Measurements from ENCODE around the gene KATNB1.

The KATNB1 gene

GRCh38 chr16:57735755-57736418 lies at the start of gene KATNB1:
Gene KATNB1, plus strand, starts transcription at chr16:57735770. Its CDS starts 1,474 bp downstream, at chr16:57737244.
- DNase-seq, result no peak

GRCh38 chr16:57686577-57686976 lies 49.0 kb upstream of the KATNB1 start:
- no peak for DNase-seq

- DNase-seq, result no peak
Observed at GRCh38 chr16:57687363-57687929, 48.1 kb upstream of the KATNB1 start.

GRCh38 chr16:57688487-57688986 lies 47.0 kb upstream of the KATNB1 start:
- no peak for DNase-seq

- no peak for DNase-seq
Observed at GRCh38 chr16:57688987-57689761, 46.4 kb upstream of the KATNB1 start.

GRCh38 chr16:57689762-57690558 lies 45.6 kb upstream of the KATNB1 start:
- DNase-seq, result no peak

GRCh38 chr16:57690782-57691471 lies 44.6 kb upstream of the KATNB1 start:
- DNase-seq, result no peak

GRCh38 chr16:57692636-57693035 lies 42.9 kb upstream of the KATNB1 start:
- DNase-seq, result no peak

- DNase-seq, result no peak
Observed at GRCh38 chr16:57693550-57693949, 42.0 kb upstream of the KATNB1 start.

GRCh38 chr16:57694231-57694724 lies 41.3 kb upstream of the KATNB1 start:
- DNase-seq, result no peak

GRCh38 chr16:57694725-57695679 lies 40.6 kb upstream of the KATNB1 start, which contains the start of gene DRC7:
Gene DRC7, plus strand, starts transcription at chr16:57694806. Its CDS starts 3,144 bp downstream, at chr16:57697950.
- DNase-seq, result peak; percentile 39

- no peak for DNase-seq
Observed at GRCh38 chr16:57695680-57696069, 39.9 kb upstream of the KATNB1 start.

GRCh38 chr16:57696240-57696639 lies 39.3 kb upstream of the KATNB1 start:
- no peak for DNase-seq

GRCh38 chr16:57697896-57698537 lies 37.6 kb upstream of the KATNB1 start:
- DNase-seq, result no peak

GRCh38 chr16:57698812-57699405 lies 36.7 kb upstream of the KATNB1 start:
- DNase-seq, result no peak

GRCh38 chr16:57699481-57699880 lies 36.1 kb upstream of the KATNB1 start:
- DNase-seq, result no peak

GRCh38 chr16:57699899-57700298 lies 35.7 kb upstream of the KATNB1 start:
- DNase-seq, result no peak

GRCh38 chr16:57700781-57701551 lies 34.6 kb upstream of the KATNB1 start:
- DNase-seq, result no peak

GRCh38 chr16:57701759-57702371 lies 33.7 kb upstream of the KATNB1 start:
- DNase-seq, result no peak
